ENCODE results near the gene PPP6R3.

PPP6R3 gene

GRCh38 chr11:68460741-68461574 lies at the start of gene PPP6R3:
Gene PPP6R3 (plus strand): TSS chr11:68460752. CDS start chr11:68537665, 76,913 bp downstream.
- TF ChIP-seq CTCF (IDR thresholded peaks at IDR 0.05) = no peak

GRCh38 chr11:68411501-68411991 lies 49.0 kb upstream of the PPP6R3 start:
- TF ChIP-seq CTCF (IDR thresholded peaks at IDR 0.05) = no peak

- TF ChIP-seq CTCF (IDR thresholded peaks at IDR 0.05) = no peak
Measured at GRCh38 chr11:68412593-68413475, 47.7 kb upstream of the PPP6R3 start.

GRCh38 chr11:68413591-68413999 lies 47.0 kb upstream of the PPP6R3 start:
- TF ChIP-seq CTCF (IDR thresholded peaks at IDR 0.05) = no peak

- no peak for TF ChIP-seq CTCF (IDR thresholded peaks at IDR 0.05)
Measured at GRCh38 chr11:68414496-68415221, 45.9 kb upstream of the PPP6R3 start.

GRCh38 chr11:68416070-68416578 lies 44.4 kb upstream of the PPP6R3 start:
- TF ChIP-seq CTCF (IDR thresholded peaks at IDR 0.05) = no peak

GRCh38 chr11:68418648-68419047 lies 41.9 kb upstream of the PPP6R3 start:
- TF ChIP-seq CTCF (IDR thresholded peaks at IDR 0.05) = no peak
